ES-I3 (cell line): ENCODE data around the gene MFRP.
"Not testable (repeated sequence)": the region's sequence is repeated elsewhere in the genome, so short reads cannot be mapped to it uniquely, and the experiment has no call there.

ENCODE experiments used
- H3K36me3 ChIP-seq: 2 replicates; pipeline ENCODE4 v1.6.1; 2013; ENCODE audit warnings: mild to moderate bottlenecking, low read length, control low read depth, moderate library complexity; ENCODE audit not compliant: insufficient read depth
- H3K4me1 ChIP-seq: 2 replicates; pipeline ENCODE4 v1.6.1; 2013; ENCODE audit warnings: mild to moderate bottlenecking, control low read depth, low read length; ENCODE audit not compliant: insufficient read depth
- H3K9ac ChIP-seq: 2 replicates; pipeline ENCODE4 v1.6.1; 2013; ENCODE audit warnings: low read depth, mild to moderate bottlenecking, low read length, moderate library complexity
- H3K9me3 ChIP-seq: 2 replicates; pipeline ENCODE4 v1.6.1; 2013; ENCODE audit warnings: mild to moderate bottlenecking, low read length, moderate library complexity; ENCODE audit not compliant: control insufficient read depth, insufficient read depth

MFRP gene

GRCh38 chr11:119346605-119347004, at the start of gene MFRP:
MFRP (minus strand) TSS chr11:119346705; CDS start chr11:119346513, 192 bp downstream.
- H3K9ac ChIP-seq: no peak within 1 kb of the TSS
- no peaks in the 10 kb centered on the region for H3K9me3 ChIP-seq

GRCh38 chr11:119391275-119391674, 44.8 kb upstream of the MFRP start:
- Histone ChIP-seq H3K36me3 (no peaks in the 10 kb centered on the region), H3K9ac (no peak overlapping the region), H3K9me3 (no peaks in the 10 kb centered on the region), H3K4me1 (0 out of 2 replicates have a peak, but pooled peaks cover 6% of the 10 kb centered on the region)

More at GRCh38 chr11:119346605-119347004, at the start of gene MFRP:
- no peaks in the 10 kb centered on the region for H3K36me3 ChIP-seq
- peaks cover 4% of the 10 kb centered on the region; the same call in 1 of the 2 replicates for H3K4me1 ChIP-seq

GRCh38 chr11:119389611-119390254, 43.2 kb upstream of the MFRP start:
- Histone ChIP-seq H3K9me3 (no peaks in the 10 kb centered on the region), H3K9ac (no peak overlapping the region), H3K4me1 (0 out of 2 replicates have a peak, but pooled peaks cover 2% of the 10 kb centered on the region), H3K36me3 (no peaks in the 10 kb centered on the region)

GRCh38 chr11:119388103-119388502, 41.6 kb upstream of the MFRP start:
- Histone ChIP-seq H3K9ac (no peak overlapping the region), H3K4me1 (no peaks in the 10 kb centered on the region), H3K36me3 (no peaks in the 10 kb centered on the region), H3K9me3 (no peaks in the 10 kb centered on the region)

- H3K4me1 ChIP-seq: no peaks in the 10 kb centered on the region; the same call in 1 of the 2 replicates
Observed at GRCh38 chr11:119384332-119384731, 37.8 kb upstream of the MFRP start.

GRCh38 chr11:119382513-119382912, 36.0 kb upstream of the MFRP start:
- H3K9me3 ChIP-seq, H3K9ac ChIP-seq, H3K36me3 ChIP-seq: not testable (repeated sequence)
- peaks cover 14% of the 10 kb centered on the region; the same call in 1 of the 2 replicates for H3K4me1 ChIP-seq

More at GRCh38 chr11:119384332-119384731, 37.8 kb upstream of the MFRP start:
- H3K9ac ChIP-seq: no peak overlapping the region
- no peaks in the 10 kb centered on the region for H3K9me3 ChIP-seq
- H3K36me3 ChIP-seq: no peaks in the 10 kb centered on the region

- no peaks in the 10 kb centered on the region for H3K36me3 ChIP-seq
- H3K9ac ChIP-seq: peak overlapping the region; percentile 51; the same call in 1 of the 2 replicates
- H3K4me1 ChIP-seq: peaks cover 16% of the 10 kb centered on the region; the same call in 1 of the 2 replicates
- no peaks in the 10 kb centered on the region for H3K9me3 ChIP-seq
Observed at GRCh38 chr11:119382101-119382500, 35.6 kb upstream of the MFRP start.

- Histone ChIP-seq H3K4me1 (peaks cover 20% of the 10 kb centered on the region), H3K36me3 (no peaks in the 10 kb centered on the region), H3K9ac (peak within 1 kb of the TSS; percentile 51), H3K9me3 (no peaks in the 10 kb centered on the region)
Observed at GRCh38 chr11:119381181-119381988, 34.9 kb upstream of the MFRP start, which contains the start of gene USP2. USP2 (minus strand) TSS chr11:119381690; CDS start chr11:119373480, 8,210 bp downstream.

- Histone ChIP-seq H3K36me3 (no peaks in the 10 kb centered on the region), H3K9ac (peak overlapping the region; percentile 51; the same call in 1 of the 2 replicates), H3K4me1 (peaks cover 26% of the 10 kb centered on the region), H3K9me3 (no peaks in the 10 kb centered on the region)
Observed at GRCh38 chr11:119380827-119381180, 34.3 kb upstream of the MFRP start.

GRCh38 chr11:119380160-119380826, 33.8 kb upstream of the MFRP start:
- Histone ChIP-seq H3K9ac (no peak overlapping the region), H3K4me1 (peaks cover 31% of the 10 kb centered on the region), H3K36me3 (no peaks in the 10 kb centered on the region), H3K9me3 (no peaks in the 10 kb centered on the region)

- Histone ChIP-seq H3K36me3 (no peaks in the 10 kb centered on the region), H3K9me3 (no peaks in the 10 kb centered on the region), H3K9ac (no peak overlapping the region), H3K4me1 (peaks cover 41% of the 10 kb centered on the region)
Observed at GRCh38 chr11:119378851-119379465, 32.5 kb upstream of the MFRP start.

- Histone ChIP-seq H3K9me3 (no peaks in the 10 kb centered on the region), H3K36me3 (no peaks in the 10 kb centered on the region), H3K4me1 (peaks cover 41% of the 10 kb centered on the region), H3K9ac (no peak overlapping the region)
Observed at GRCh38 chr11:119377961-119378667, 31.6 kb upstream of the MFRP start.

GRCh38 chr11:119377112-119377901, 30.8 kb upstream of the MFRP start:
- Histone ChIP-seq H3K36me3 (no peaks in the 10 kb centered on the region), H3K4me1 (peaks cover 41% of the 10 kb centered on the region), H3K9ac (no peak overlapping the region), H3K9me3 (no peaks in the 10 kb centered on the region)
